ENCODE measurements around the gene SV2A. TPM values are rescaled to one million over a fixed set of nuclear protein-coding genes. Genes with fewer than 3 reads are reported as not detected.

Gene SV2A
- total RNA-seq, 1 experiment from 2014 or later, result 47.1 TPM

GRCh38 chr1:149906570-149907075 is 11.0 kb downstream of the SV2A start:
- Mint-ChIP-seq H3K36me3 (peaks cover 36% of the 10 kb centered on the region), H3K27ac (no peak overlapping the region), H3K27me3 (ENCODE audit: low read depth) (no peaks in the 10 kb centered on the region), H3K4me1 (peaks cover 10% of the 10 kb centered on the region), H3K9me3 (no peaks in the 10 kb centered on the region), H3K4me3 (no peak overlapping the region)
- POLR2A ChIA-PET, result no interaction called here
- CTCF ChIA-PET, result no interaction called here
- ATAC-seq, result no peak
- DNase-seq (ENCODE audit: low spot score), result no peak
- TF ChIP-seq ATF2 (CRISPR knock-in tag; IDR thresholded peaks at IDR 0.05; ENCODE audit: borderline replicate concordance, low read depth) (no peak), ETV6 (CRISPR knock-in tag; IDR thresholded peaks at IDR 0.05) (no peak), CBFB (CRISPR knock-in tag; IDR thresholded peaks at IDR 0.05; ENCODE audit: low read depth) (no peak), ZNF423 (CRISPR knock-in tag; IDR thresholded peaks at IDR 0.05) (no peak), FOXJ3 (CRISPR knock-in tag; IDR thresholded peaks at IDR 0.05; ENCODE audit: borderline replicate concordance) (no peak), NFATC4 (CRISPR knock-in tag; IDR thresholded peaks at IDR 0.05) (no peak), ATF1 (CRISPR knock-in tag; IDR thresholded peaks at IDR 0.05) (no peak), NR3C1 (CRISPR knock-in tag; conservative IDR thresholded peaks at IDR 0.05; ENCODE audit: low read depth) (no peak), MAX (CRISPR knock-in tag; IDR thresholded peaks at IDR 0.05) (no peak)

GRCh38 chr1:149903836-149904491 is 13.7 kb downstream of the SV2A start:
- H3K36me3 Mint-ChIP-seq, result peaks cover 26% of the 10 kb centered on the region
- no peaks in the 10 kb centered on the region for H3K9me3 Mint-ChIP-seq
- TF ChIP-seq CREM (CRISPR knock-in tag; IDR thresholded peaks at IDR 0.05), result no peak
- TF ChIP-seq E2F4 (CRISPR knock-in tag; IDR thresholded peaks at IDR 0.05; ENCODE audit: borderline replicate concordance, low read depth), result no peak
- TF ChIP-seq HMGXB4 (CRISPR knock-in tag; IDR thresholded peaks at IDR 0.05), result no peak
- no peak for TF ChIP-seq GRHL2 (CRISPR knock-in tag; IDR thresholded peaks at IDR 0.05; ENCODE audit: insufficient replicate concordance, severe bottlenecking)
- TF ChIP-seq ZMAT4 (CRISPR knock-in tag; IDR thresholded peaks at IDR 0.05), result no peak
- POLR2A ChIA-PET, result interaction anchor here (1.1 to 2.3 kb wide), 3 partner anchors 16 to 147 kb away, joined by 4 to 11 read pairs (median 5); a partner anchor contains a TSS
- H3K27ac Mint-ChIP-seq, result peak overlapping the region; percentile 48; the same call in 1 of the 2 replicates
- H3K4me1 Mint-ChIP-seq, result peaks cover 23% of the 10 kb centered on the region
- CTCF ChIA-PET, result interaction anchor here (0.6 to 0.9 kb wide), 2 partner anchors 34 to 283 kb away, joined by 3 read pairs; no protein-coding TSS in a partner anchor
- DNase-seq (ENCODE audit: low spot score) (peak; percentile 37), ATAC-seq (peak; percentile 31)
- H3K4me3 Mint-ChIP-seq, result no peak overlapping the region
- H3K27me3 Mint-ChIP-seq (ENCODE audit: low read depth), result no peaks in the 10 kb centered on the region; the same call in 1 of the 2 replicates
